GM21723 (cell line): ENCODE data around the gene FAM20A.
"Not testable (repeated sequence)": the region's sequence is repeated elsewhere in the genome, so short reads cannot be mapped to it uniquely, and the experiment has no call there.

Experiments used
- ATAC-seq: cut with Tn5 transposase; IDR thresholded peaks from one replicate; pipeline ENCODE4 v1.9.1; 2021; ENCODE audit warnings: mild to moderate bottlenecking, moderate library complexity; ENCODE audit not compliant: unreplicated experiment

The FAM20A gene

GRCh38 chr17:68592682-68593641, 8.2 kb downstream of the FAM20A start:
- no peak for ATAC-seq

DNA sequence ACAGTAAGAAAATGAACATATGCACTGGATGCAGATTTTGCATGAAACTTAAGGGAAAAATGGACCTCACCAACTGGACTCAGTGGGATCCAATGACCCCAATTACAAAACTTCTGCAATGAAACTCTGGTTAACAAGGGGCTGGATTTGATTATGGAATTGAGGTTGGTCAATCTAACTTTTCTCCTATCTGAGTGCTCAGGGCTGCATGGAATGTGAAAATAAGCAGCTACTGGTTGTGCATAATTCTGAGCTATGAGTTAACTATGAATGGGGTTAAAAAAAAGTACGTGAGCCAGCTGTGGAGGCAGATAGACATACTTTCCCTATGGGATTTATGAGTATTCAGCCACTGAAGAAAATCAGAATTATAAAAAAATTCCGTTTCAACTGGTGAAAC, 9.2 kb downstream of the FAM20A start:
- ATAC-seq: no peak

- ATAC-seq: no peak
Measured at GRCh38 chr17:68591583-68591982, 9.6 kb downstream of the FAM20A start.

- no peak for ATAC-seq
Measured at GRCh38 chr17:68589086-68589485, 12.1 kb downstream of the FAM20A start.

- ATAC-seq: no peak
Measured at GRCh38 chr17:68588362-68588761, 12.8 kb downstream of the FAM20A start.

DNA sequence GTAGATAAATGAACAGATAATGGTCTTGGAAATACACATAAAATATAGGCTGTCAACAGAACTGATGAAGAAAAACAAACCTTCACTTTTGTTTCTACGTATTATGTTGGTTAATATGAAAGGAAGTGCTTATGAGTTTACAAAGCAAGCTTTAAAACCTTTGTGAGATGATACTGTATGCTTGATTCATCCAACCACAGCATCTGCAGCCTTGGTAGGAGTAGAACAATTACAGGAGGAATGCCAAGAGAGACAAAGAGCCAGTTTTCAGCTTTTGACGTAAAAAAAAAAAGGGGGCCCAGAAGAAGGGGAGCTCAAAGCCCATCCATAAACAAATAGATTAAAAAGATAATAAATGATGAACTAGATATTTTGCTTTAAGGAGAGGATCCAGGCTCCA, 13.3 kb downstream of the FAM20A start:
- ATAC-seq: no peak

GRCh38 chr17:68587026-68587425, 14.1 kb downstream of the FAM20A start:
- ATAC-seq: no peak

DNA sequence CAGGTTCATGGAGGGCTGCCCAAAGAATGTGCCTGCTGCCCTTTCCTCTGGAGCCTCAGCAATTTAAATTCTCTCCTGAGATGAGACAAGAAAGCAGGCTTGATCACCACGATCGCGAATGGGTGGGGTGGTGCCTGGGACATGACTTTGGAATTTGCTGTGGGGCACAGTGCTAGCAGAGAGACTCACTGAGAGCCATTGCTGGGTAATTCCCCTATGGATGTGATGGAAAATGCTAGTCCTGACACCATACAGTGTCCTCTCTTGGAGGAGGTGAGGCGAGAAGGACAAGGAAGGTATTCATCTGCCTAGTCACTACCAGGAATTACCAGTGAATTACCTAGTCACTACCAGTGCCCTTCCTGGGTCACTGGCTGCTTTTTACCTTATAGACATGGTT, 15.5 kb downstream of the FAM20A start:
- ATAC-seq: no peak

- ATAC-seq: no peak
Measured at GRCh38 chr17:68584581-68585303, 16.4 kb downstream of the FAM20A start.

DNA sequence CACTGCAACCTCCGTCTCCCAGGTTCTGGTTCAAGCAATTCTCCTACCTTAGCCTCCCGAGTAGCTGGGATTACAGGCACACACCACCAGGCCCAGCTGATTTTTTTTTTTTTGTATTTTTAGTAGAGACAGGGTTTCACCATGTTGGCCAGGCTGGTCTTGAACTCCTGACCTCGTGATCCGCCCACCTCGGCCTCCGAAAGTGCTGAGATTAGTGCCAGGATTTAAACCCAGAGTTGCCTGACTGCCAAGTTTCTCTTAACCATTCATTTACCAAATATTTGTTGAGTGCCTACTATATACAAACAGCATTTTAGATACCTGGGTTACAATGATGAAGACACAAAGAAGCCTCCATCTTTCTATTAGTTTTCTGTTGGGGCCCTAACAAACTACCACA, 18.3 kb downstream of the FAM20A start:
- not testable (repeated sequence) for ATAC-seq

GRCh38 chr17:68581863-68582645, 19.1 kb downstream of the FAM20A start:
- ATAC-seq: no peak

DNA sequence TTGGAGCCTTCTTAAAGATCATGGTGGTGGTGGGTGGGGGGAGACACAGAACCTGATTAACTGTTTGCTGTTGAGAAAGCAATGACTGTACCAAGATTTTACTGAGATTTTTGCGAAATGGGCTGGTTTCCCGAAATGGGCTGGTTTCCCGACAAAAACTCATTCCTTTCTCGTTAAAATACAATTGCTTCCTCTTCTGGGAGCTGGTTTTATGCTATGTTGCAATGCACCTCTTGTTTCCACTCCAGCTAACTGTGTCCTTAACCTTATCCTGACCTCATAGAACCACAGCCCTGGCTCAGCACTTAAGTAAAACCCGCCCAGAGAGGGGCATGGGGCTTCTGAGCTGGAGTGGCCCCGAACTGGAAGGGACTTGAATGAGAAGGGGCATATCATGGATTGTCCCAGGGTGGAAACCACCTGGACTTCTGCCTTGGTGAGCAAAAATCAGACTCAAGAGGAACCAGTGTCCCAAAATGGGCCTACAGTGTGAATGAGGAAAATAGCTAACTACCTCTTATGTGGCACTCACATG, 20.9 kb downstream of the FAM20A start:
- no peak for ATAC-seq

GRCh38 chr17:68579194-68579927, 21.8 kb downstream of the FAM20A start:
- no peak for ATAC-seq

DNA sequence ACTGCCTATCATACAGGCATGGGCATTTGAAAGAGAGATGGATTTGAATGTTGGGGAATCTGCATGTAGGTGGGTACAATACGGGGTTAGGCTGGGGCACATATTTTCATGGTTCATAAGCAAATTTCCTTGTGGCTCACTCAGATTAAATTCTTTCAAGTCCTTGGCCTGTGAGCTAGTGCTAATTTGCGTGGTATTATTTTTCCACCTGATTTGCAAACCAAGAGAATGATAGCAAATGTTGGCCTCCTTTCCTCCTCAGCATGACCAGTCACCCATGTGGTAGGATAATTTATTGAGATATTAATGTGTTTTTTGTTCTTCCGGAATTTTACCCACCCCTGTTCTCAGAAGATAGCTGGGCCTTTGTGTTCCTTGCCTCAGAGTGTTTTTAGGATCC, 22.9 kb downstream of the FAM20A start:
- no peak for ATAC-seq

DNA sequence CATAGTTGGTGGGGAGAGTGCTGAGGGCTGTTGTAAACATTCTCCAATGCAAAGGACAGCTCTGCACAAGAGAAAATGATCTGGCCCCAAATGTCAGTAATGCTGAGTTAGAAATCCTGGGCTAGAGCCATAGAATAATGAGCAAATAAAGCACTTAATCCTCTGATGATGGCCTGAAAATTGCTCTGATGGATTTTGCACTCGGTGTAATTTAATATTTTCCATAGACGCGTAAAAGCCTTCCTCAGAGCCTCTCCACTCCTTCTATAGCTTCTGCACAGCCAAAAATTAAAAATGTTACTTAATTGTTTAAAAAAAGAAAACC, 23.7 kb downstream of the FAM20A start:
- ATAC-seq: no peak

DNA sequence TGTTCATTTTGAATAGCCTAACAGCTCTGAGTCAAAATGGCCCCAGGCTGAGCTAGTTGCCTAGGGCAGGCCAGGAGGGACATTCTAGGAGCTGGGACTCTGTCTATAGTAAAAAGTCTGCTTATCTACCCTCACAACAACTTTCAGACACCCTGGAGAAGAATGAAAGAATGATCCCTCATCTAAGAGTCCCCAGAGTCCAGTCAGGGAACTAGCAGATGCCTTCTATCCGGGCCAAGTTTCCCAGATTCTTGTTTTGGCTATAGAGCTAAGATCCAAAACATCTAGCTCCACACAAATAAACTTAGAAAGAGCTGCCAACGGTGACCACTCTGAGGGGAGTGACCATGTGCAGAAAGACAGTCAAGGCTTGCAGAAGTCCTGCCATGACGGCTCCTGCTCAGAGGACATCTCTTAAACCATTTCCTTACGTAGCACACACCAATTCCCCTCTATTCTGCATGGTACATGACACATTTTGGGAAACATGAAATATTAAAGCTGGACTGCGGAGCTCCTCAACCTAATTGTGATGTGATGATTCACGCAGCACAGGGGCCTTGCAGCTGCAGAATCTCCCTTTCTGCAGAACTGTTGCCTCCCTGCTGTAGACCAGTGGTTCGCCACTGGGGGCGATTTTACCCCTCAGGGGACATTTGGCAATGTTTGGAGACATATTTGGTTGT, 24.2 kb downstream of the FAM20A start:
- no peak for ATAC-seq

GRCh38 chr17:68576137-68576536, 25.0 kb downstream of the FAM20A start:
- ATAC-seq: no peak

- ATAC-seq: no peak
Measured at GRCh38 chr17:68573338-68573737, 27.8 kb downstream of the FAM20A start.

GRCh38 chr17:68572138-68572842, 28.9 kb downstream of the FAM20A start:
- no peak for ATAC-seq
